NCI-H1105 treated with DMSO at 0.1 percent for 48 hours (cell line): Measurements from ENCODE around the gene C19orf53.

Source experiments
- DNase-seq: peaks from one replicate; lab custom pipeline; 2025; lab: John Stamatoyannopoulos, UW

The C19orf53 gene

DNA sequence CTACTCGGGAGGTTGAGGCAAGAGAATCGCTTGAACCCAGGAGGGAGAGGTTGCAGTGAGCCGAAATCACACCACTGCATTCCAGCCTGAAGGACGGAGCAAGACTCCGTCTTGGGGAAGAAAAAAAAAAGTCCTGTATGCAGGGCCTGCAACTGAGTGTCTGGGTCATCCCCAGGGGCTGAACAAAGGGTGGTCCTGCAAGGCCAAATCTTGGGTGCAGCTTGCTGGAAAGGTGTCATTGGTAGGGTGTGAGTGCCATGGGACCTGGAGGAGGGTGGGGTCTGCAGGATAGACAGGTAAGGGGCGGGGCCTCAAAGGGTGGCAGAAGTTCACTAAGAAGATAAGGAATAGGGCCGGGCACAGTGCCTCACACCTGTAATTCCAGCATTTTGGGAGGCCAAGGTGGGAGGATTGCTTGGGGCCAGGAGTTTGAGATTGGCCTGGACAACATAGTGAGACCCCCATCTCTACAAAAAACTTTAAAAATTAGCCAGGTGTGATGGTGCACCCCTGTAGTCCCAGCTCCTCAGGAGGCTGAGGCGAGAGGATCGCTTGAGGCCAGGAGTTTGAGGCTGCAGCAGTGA lies 52.5 kb downstream of the C19orf53 start:
- DNase-seq, result no peak

GRCh38 chr19:13827656-13828055 lies 53.4 kb downstream of the C19orf53 start:
- no peak for DNase-seq
